Stimulated activated CD4-positive, alpha-beta T cell treated with anti-CD3 and anti-CD28 coated beads, Interleukin-12 subunit alpha, Interleukin-12 subunit beta, amount 100 ng/mL, for 48 hours (primary cell): ENCODE data around the gene FAM83D.

Source experiments
- DNase-seq, 3 donors: peaks; one replicate each; pipeline ENCODE4 v3.0.0-alpha.2; 2020; ENCODE audit warnings: low read depth in 2 of 3, low spot score in 1 of 3

FAM83D gene

GRCh38 chr20:38926142-38926933, at the start of gene FAM83D:
TSS of gene FAM83D (plus strand) at chr20:38926417. CDS start at chr20:38926443, 26 bp downstream.
- DNase-seq = peak; percentile 92 to 96 (median 94)

- DNase-seq = no peak
These were observed 48.7 kb upstream of the FAM83D start for GRCh38 chr20:38877483-38877882.

- no peak for DNase-seq
These were observed 47.4 kb upstream of the FAM83D start for GRCh38 chr20:38878866-38879265.

GRCh38 chr20:38880952-38881735, 45.1 kb upstream of the FAM83D start:
- DNase-seq = no peak

GRCh38 chr20:38881806-38882440, 44.3 kb upstream of the FAM83D start:
- no peak for DNase-seq

- DNase-seq = no peak
These were observed 43.6 kb upstream of the FAM83D start for GRCh38 chr20:38882600-38882999.

GRCh38 chr20:38883081-38883980, 42.9 kb upstream of the FAM83D start:
- DNase-seq = no peak

GRCh38 chr20:38883981-38884733, 42.1 kb upstream of the FAM83D start:
- DNase-seq = no peak

- no peak for DNase-seq
These were observed 40.9 kb upstream of the FAM83D start for GRCh38 chr20:38885357-38885756.

- no peak for DNase-seq
These were observed 38.0 kb upstream of the FAM83D start for GRCh38 chr20:38888059-38888831.

GRCh38 chr20:38889050-38889449, 37.2 kb upstream of the FAM83D start:
- DNase-seq = no peak

- no peak for DNase-seq
These were observed 36.3 kb upstream of the FAM83D start for GRCh38 chr20:38889792-38890496.

GRCh38 chr20:38890497-38890818, 35.8 kb upstream of the FAM83D start:
- no peak for DNase-seq

GRCh38 chr20:38892091-38892981, 33.9 kb upstream of the FAM83D start:
- DNase-seq = no peak

GRCh38 chr20:38893056-38893564, 33.1 kb upstream of the FAM83D start:
- DNase-seq = no peak

- peak; percentile 74 to 81 (median 79) for DNase-seq
These were observed 32.6 kb upstream of the FAM83D start for GRCh38 chr20:38893565-38894090.

- DNase-seq = no peak
These were observed 31.9 kb upstream of the FAM83D start for GRCh38 chr20:38894091-38894847.
